Panc1 (cell line): ENCODE results near the gene SUGCT.

Source experiments
- CTCF ChIP-seq: fragments of 450-650 bp; IDR thresholded peaks from 2 replicates; pipeline ENCODE4 v1.5.1; 2017; ENCODE audit warnings: mild to moderate bottlenecking
- POLR2AphosphoS5 ChIP-seq: IDR thresholded peaks from 2 replicates; pipeline ENCODE4 v1.6.1; 2012; ENCODE audit warnings: mild to moderate bottlenecking, low read depth, low read length, moderate library complexity
- TCF7L2 ChIP-seq: IDR thresholded peaks from 2 replicates; pipeline ENCODE4 v1.6.1; 2011; ENCODE audit warnings: mild to moderate bottlenecking, low read depth, low read length, inconsistent platforms

- TF ChIP-seq CTCF (no peak), POLR2AphosphoS5 (no peak), TCF7L2 (no peak)
Observed at GRCh38 chr7:40356871-40357709, 222.3 kb downstream of the SUGCT start.
